Glomerular visceral epithelial cell (primary cell): ENCODE data around the gene MIEF1.

Source experiments
- DNase-seq: peaks from one replicate; pipeline ENCODE4 v3.0.0-alpha.2; 2016; ENCODE audit errors: extremely low spot score

Gene MIEF1

GRCh38 chr22:39556970-39557841 lies 55.1 kb downstream of the MIEF1 start:
- no peak for DNase-seq

GRCh38 chr22:39558254-39558727 lies 56.2 kb downstream of the MIEF1 start:
- DNase-seq: no peak

GRCh38 chr22:39558950-39559349 lies 56.9 kb downstream of the MIEF1 start:
- DNase-seq: no peak

GRCh38 chr22:39559456-39560105 lies 57.5 kb downstream of the MIEF1 start:
- peak; percentile 11 for DNase-seq

GRCh38 chr22:39560127-39560526 lies 58.0 kb downstream of the MIEF1 start:
- DNase-seq: no peak

GRCh38 chr22:39562839-39563489 lies 60.9 kb downstream of the MIEF1 start:
- no peak for DNase-seq

GRCh38 chr22:39563571-39564428 lies 61.7 kb downstream of the MIEF1 start:
- DNase-seq: no peak

- DNase-seq: no peak
These were observed 63.4 kb downstream of the MIEF1 start for GRCh38 chr22:39565414-39565944.

GRCh38 chr22:39567135-39567946 lies 65.3 kb downstream of the MIEF1 start:
- no peak for DNase-seq
